ENCODE data around the gene RARB.

Gene RARB

GRCh38 chr3:25558121-25558520 lies 130.1 kb downstream of the RARB start:
- peaks cover 12% of the 10 kb centered on the region for H3K27me3 ChIP-seq (ENCODE audit: low read depth, low read length)
- TF ChIP-seq CTCF (IDR thresholded peaks at IDR 0.05; ENCODE audit: low read depth, low read length) = no peak
- TF ChIP-seq EZH2phosphoT487 (IDR thresholded peaks at IDR 0.05; ENCODE audit: low read depth) = no peak
- H4K20me1 ChIP-seq (ENCODE audit: insufficient read depth, low read length) = no peaks in the 10 kb centered on the region
- no peak overlapping the region for H3K4me2 ChIP-seq (ENCODE audit: low read length)
- no peak overlapping the region for H3K27ac ChIP-seq (ENCODE audit: low read length)
- no peak overlapping the region for H3K9ac ChIP-seq (ENCODE audit: low read length)
- no peaks in the 10 kb centered on the region for H3K36me3 ChIP-seq (replicated peaks; ENCODE audit: low read depth, low read length)
- H2AFZ ChIP-seq (ENCODE audit: low read depth, low read length) = no peak overlapping the region
- no peaks in the 10 kb centered on the region for H3K9me3 ChIP-seq (ENCODE audit: insufficient read depth, low read length)
- H3K4me1 ChIP-seq (ENCODE audit: low read length) = no peaks in the 10 kb centered on the region
- H3K4me3 ChIP-seq (ENCODE audit: low read length) = no peak overlapping the region
- no peaks in the 10 kb centered on the region for H3K79me2 ChIP-seq (ENCODE audit: low read length)

GRCh38 chr3:25558796-25559195 lies 130.7 kb downstream of the RARB start:
- H3K4me3 ChIP-seq (ENCODE audit: low read length) = no peak overlapping the region
- H3K36me3 ChIP-seq (replicated peaks; ENCODE audit: low read depth, low read length) = no peaks in the 10 kb centered on the region
- H3K79me2 ChIP-seq (ENCODE audit: low read length) = no peaks in the 10 kb centered on the region
- H3K4me1 ChIP-seq (ENCODE audit: low read length) = no peaks in the 10 kb centered on the region
- no peak overlapping the region for H2AFZ ChIP-seq (ENCODE audit: low read depth, low read length)
- no peaks in the 10 kb centered on the region for H3K9me3 ChIP-seq (ENCODE audit: insufficient read depth, low read length)
- no peak for TF ChIP-seq EZH2phosphoT487 (IDR thresholded peaks at IDR 0.05; ENCODE audit: low read depth)
- no peak for TF ChIP-seq CTCF (IDR thresholded peaks at IDR 0.05; ENCODE audit: low read depth, low read length)
- no peak overlapping the region for H3K9ac ChIP-seq (ENCODE audit: low read length)
- peaks cover 14% of the 10 kb centered on the region for H3K27me3 ChIP-seq (ENCODE audit: low read depth, low read length)
- no peaks in the 10 kb centered on the region for H4K20me1 ChIP-seq (ENCODE audit: insufficient read depth, low read length)
- no peak overlapping the region for H3K4me2 ChIP-seq (ENCODE audit: low read length)
- no peak overlapping the region for H3K27ac ChIP-seq (ENCODE audit: low read length)

- H3K9ac ChIP-seq (ENCODE audit: low read length) = no peak overlapping the region
- no peaks in the 10 kb centered on the region for H3K9me3 ChIP-seq (ENCODE audit: insufficient read depth, low read length)
- TF ChIP-seq EZH2phosphoT487 (IDR thresholded peaks at IDR 0.05; ENCODE audit: low read depth) = no peak
- TF ChIP-seq CTCF (IDR thresholded peaks at IDR 0.05; ENCODE audit: low read depth, low read length) = no peak
- H4K20me1 ChIP-seq (ENCODE audit: insufficient read depth, low read length) = no peaks in the 10 kb centered on the region
- H3K4me2 ChIP-seq (ENCODE audit: low read length) = no peak overlapping the region
- no peaks in the 10 kb centered on the region for H3K79me2 ChIP-seq (ENCODE audit: low read length)
- no peak overlapping the region for H3K4me3 ChIP-seq (ENCODE audit: low read length)
- H3K4me1 ChIP-seq (ENCODE audit: low read length) = no peaks in the 10 kb centered on the region
- H2AFZ ChIP-seq (ENCODE audit: low read depth, low read length) = no peak overlapping the region
- H3K36me3 ChIP-seq (replicated peaks; ENCODE audit: low read depth, low read length) = no peaks in the 10 kb centered on the region
- peaks cover 11% of the 10 kb centered on the region for H3K27me3 ChIP-seq (ENCODE audit: low read depth, low read length)
- H3K27ac ChIP-seq (ENCODE audit: low read length) = no peak overlapping the region
These were observed 135.5 kb downstream of the RARB start for GRCh38 chr3:25563601-25564000.

- H4K20me1 ChIP-seq (ENCODE audit: insufficient read depth, low read length) = no peaks in the 10 kb centered on the region
- H3K9ac ChIP-seq (ENCODE audit: low read length) = no peak overlapping the region
- no peaks in the 10 kb centered on the region for H3K79me2 ChIP-seq (ENCODE audit: low read length)
- H2AFZ ChIP-seq (ENCODE audit: low read depth, low read length) = no peak overlapping the region
- no peaks in the 10 kb centered on the region for H3K9me3 ChIP-seq (ENCODE audit: insufficient read depth, low read length)
- H3K4me1 ChIP-seq (ENCODE audit: low read length) = no peaks in the 10 kb centered on the region
- no peak overlapping the region for H3K4me3 ChIP-seq (ENCODE audit: low read length)
- no peak overlapping the region for H3K27ac ChIP-seq (ENCODE audit: low read length)
- H3K36me3 ChIP-seq (replicated peaks; ENCODE audit: low read depth, low read length) = no peaks in the 10 kb centered on the region
- H3K27me3 ChIP-seq (ENCODE audit: low read depth, low read length) = peaks cover 11% of the 10 kb centered on the region
- no peak overlapping the region for H3K4me2 ChIP-seq (ENCODE audit: low read length)
- TF ChIP-seq CTCF (IDR thresholded peaks at IDR 0.05; ENCODE audit: low read depth, low read length) = no peak
- TF ChIP-seq EZH2phosphoT487 (IDR thresholded peaks at IDR 0.05; ENCODE audit: low read depth) = no peak
These were observed 136.0 kb downstream of the RARB start for GRCh38 chr3:25564075-25564474.
